ENCODE results near the gene RFNG. TPM values are rescaled to one million over a fixed set of nuclear protein-coding genes. Genes with fewer than 3 reads are reported as not detected.

RFNG gene
- total and polyA plus RNA-seq, 7 donors: 27.1 to 40.7 (median 31.2) TPM

DNA sequence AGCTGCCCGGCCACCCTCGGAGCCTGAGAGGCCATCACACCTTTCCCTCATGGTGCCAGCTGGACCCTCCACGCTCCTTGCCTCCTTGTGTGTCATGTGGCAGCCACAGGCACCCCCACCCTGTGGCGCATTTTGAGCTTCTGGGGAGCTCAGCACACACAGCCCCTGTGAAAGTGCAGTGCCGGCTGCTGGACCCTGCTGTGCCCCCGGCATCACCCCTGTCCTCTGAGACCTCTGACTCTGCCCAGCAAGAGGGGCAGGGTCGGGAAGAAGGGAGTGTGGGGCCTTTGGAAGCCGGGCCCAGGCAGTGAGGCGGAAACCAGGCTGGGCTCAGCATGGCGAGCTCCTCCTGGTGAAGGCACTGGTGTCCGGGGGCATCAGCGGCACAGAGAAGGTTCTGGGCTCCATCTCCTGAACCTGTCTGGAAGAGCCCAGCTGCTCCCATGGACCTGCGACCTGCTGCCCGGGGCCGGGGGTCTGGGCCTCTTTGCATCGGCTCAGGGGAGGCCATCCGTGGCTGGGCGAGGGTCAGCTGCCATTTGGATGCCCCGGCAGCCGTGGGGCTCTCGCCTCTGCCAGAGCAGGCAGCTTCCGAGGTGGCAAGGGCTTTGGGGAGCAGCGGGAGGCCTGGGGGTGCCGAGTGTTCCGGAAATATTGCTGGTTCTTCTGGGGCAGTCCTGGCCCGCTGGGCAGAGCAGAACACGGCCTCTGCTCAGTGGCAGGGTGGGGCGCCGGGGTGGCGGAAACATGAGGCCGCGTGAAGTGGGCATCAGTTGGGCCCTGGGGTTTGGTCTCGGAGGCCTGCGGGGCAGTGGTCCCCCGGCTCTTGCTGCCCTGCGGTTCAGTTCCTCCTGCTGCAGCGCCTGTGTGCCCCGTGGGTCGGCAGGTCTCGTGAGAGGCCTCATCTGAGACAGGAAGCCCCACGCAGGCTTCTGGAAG lies 46.8 kb downstream of the RFNG start:
- intact Hi-C loops (cut with DNase I): loop anchor here (5.0 kb wide), 2 partner anchors 37 to 42 kb away; partner anchors contain the start of gene NOTUM (in 1 of the 2)
- Histone ChIP-seq H3K9me3 (no peaks in the 10 kb centered on the region), H3K4me3 (no peak overlapping the region), H3K36me3 (ENCODE audit: insufficient read depth in 1 of 2, low read depth in 1 of 2) (peaks cover 0 to 7% of the 10 kb centered on the region in 2 donors), H3K27ac (no peak overlapping the region), H3K27me3 (ENCODE audit: insufficient read depth in 3 of 3, low read length in 2 of 3) (no peaks in the 10 kb centered on the region), H3K4me1 (peaks cover 51% of the 10 kb centered on the region)
- ATAC-seq (no peak), DNase-seq (no peak)
- TF ChIP-seq, protein P1, sequence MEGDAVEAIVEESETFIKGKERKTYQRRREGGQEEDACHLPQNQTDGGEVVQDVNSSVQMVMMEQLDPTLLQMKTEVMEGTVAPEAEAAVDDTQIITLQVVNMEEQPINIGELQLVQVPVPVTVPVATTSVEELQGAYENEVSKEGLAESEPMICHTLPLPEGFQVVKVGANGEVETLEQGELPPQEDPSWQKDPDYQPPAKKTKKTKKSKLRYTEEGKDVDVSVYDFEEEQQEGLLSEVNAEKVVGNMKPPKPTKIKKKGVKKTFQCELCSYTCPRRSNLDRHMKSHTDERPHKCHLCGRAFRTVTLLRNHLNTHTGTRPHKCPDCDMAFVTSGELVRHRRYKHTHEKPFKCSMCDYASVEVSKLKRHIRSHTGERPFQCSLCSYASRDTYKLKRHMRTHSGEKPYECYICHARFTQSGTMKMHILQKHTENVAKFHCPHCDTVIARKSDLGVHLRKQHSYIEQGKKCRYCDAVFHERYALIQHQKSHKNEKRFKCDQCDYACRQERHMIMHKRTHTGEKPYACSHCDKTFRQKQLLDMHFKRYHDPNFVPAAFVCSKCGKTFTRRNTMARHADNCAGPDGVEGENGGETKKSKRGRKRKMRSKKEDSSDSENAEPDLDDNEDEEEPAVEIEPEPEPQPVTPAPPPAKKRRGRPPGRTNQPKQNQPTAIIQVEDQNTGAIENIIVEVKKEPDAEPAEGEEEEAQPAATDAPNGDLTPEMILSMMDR (IDR thresholded peaks at IDR 0.05): no peak
- 91 to 93% (median 92%) methylated on average over 37 to 41 of the region's 41 CpGs for WGBS, 3 donors

DNA sequence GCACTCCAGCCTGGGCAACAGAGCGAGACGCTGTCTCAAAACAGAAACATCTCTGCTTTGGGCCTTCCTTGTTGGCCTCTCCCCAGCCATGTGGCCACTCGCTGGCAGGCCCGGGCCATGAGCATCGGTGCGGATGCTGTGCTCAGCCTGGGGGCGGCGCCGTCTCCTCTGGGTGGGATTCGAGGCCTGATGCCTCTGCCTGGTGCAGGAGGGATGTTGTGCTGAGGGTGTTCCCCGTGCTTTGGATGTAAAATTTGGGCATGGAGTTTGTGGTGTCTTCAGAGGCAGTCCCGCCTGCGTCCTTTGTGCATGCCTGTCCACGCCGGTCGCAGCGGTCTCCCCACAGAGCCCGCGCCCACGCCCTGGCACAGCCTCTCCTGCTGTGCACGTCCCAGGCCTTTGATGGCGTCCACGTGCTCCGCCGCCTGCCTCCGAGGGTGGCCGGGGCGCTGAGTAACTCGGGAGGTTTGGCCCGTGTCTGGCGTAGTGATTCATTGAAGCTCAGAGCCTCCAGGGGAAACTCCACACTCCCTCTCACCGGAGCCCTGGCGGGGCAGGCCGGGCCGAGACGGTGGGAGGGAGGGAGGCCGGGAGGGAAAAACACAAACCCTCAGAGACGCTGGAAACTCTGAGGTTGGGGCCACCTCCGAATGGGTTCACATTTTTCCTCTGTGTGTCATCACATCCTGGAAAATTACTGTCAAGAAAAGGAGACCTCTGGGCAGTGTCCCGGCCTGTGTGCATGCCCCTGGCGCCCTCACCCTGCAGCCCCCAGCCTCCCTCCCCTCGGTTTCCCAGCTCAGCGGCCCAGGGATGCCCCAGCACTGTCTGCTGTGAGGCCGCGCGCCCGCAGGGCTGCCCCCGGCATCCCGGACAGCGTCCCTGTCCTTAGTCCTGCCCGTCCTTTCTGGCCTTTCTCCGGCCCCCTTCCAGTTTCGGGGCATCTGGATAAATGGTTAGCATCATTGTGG lies 47.9 kb downstream of the RFNG start:
- 41 to 57% (median 47%) methylated on average over 51 to 53 of the region's 53 CpGs for WGBS, 3 donors
- peak; percentile 88 to 89 for DNase-seq
- intact Hi-C loops (cut with DNase I): loop anchor here (5.0 kb wide), 2 partner anchors 36 to 41 kb away; partner anchors contain the start of gene NOTUM (in 1 of the 2)
- Histone ChIP-seq H3K36me3 (ENCODE audit: insufficient read depth in 1 of 2, low read depth in 1 of 2) (no peaks in the 10 kb centered on the region), H3K4me3 (no peak overlapping the region), H3K27me3 (ENCODE audit: insufficient read depth in 3 of 3, low read length in 2 of 3) (no peaks in the 10 kb centered on the region), H3K9me3 (no peaks in the 10 kb centered on the region), H3K27ac (peak overlapping the region; percentile 58), H3K4me1 (peaks cover 61% of the 10 kb centered on the region)
- peak; percentile 72 to 85 (median 78) for ATAC-seq
- TF ChIP-seq, protein P1 (IDR thresholded peaks at IDR 0.05): no peak

DNA sequence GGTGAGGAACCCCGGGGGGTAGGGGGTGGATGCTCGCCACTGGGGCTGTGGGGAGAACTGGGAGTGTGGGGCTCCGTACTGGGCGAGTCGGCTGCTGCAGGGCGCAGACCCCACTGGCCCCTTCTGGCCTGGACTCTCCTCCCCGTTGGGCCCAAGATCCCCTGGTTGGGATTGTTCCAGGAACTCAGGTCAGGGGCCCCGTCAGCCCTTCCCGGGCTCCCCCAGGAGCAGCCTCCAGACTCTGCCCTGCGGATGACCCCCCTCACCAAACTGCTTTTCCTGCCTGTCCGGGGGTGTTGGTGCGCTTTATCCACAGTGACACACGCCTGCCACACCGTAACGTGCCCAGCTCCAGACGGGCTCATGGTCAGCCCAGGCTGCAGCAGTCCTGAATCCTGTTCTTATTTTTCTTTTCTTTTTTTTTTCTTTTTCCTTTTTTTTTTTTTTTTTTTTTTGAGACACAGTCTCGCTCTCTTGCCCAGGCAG lies 50.0 kb downstream of the RFNG start:
- TF ChIP-seq, protein P1 (IDR thresholded peaks at IDR 0.05): no peak
- Histone ChIP-seq H3K36me3 (ENCODE audit: insufficient read depth in 1 of 2, low read depth in 1 of 2) (peaks cover 0 to 5% of the 10 kb centered on the region in 2 donors), H3K27me3 (ENCODE audit: insufficient read depth in 3 of 3, low read length in 2 of 3) (no peaks in the 10 kb centered on the region), H3K9me3 (no peaks in the 10 kb centered on the region), H3K4me1 (peaks cover 68% of the 10 kb centered on the region), H3K27ac (peak overlapping the region; percentile 75), H3K4me3 (no peak overlapping the region)
- ATAC-seq (peak in 3 of 4 donors; percentile 25 to 43 (median 36)), DNase-seq (no peak)
- WGBS, 3 donors: 27 to 46% (median 31%) methylated on average over 17 of the region's 17 CpGs
- intact Hi-C loops (cut with DNase I): loop anchor here (5.0 kb wide), 2 partner anchors 34 to 39 kb away; partner anchors contain the start of gene NOTUM (in 1 of the 2)

DNA sequence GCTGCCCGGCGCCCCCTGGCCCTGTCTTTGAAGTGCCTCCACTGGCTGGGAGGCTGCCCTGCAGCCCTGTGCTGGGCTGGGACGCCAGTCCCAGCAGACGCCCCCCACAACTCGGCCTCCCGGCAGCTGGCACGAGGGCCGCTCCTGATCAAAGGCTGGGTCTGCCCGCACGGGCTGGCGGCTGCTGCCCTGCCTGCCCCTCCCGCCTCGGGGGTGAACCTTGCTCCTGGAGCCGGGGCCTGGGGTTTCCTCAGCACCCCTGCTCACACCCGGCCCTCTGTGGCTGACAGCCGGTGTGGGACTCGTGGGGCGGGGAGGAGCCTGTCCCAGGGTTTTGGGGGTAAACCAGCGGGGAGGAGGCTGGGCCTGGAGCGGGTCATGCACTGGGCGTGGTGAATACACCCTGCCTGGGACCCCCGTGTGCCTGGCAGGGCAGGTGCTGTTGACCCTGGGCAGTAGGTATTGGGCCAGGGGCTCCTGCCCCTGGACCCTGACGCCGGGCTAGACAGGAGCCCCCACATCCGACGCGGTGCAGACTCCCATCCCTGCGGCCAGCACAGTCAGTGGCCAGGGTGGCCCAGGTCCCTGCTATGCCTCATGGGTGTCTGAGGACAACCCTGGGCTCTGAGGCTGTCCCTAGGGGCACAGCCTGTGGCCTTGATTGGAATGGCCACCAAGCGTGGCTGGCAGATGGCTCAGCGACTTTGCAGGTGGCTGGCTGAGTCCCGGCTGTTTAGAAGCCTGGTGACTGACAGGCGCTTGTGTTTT lies 50.6 kb downstream of the RFNG start:
- peak overlapping the region; percentile 75 for H3K27ac ChIP-seq
- H3K27me3 ChIP-seq (ENCODE audit: insufficient read depth in 3 of 3, low read length in 2 of 3): no peaks in the 10 kb centered on the region
- H3K9me3 ChIP-seq: no peaks in the 10 kb centered on the region
- H3K4me3 ChIP-seq: no peak overlapping the region
- peaks cover 0 to 11% of the 10 kb centered on the region in 2 donors for H3K36me3 ChIP-seq (ENCODE audit: insufficient read depth in 1 of 2, low read depth in 1 of 2)
- peak in 1 of 2 donors; percentile 87 for DNase-seq
- ATAC-seq: peak; percentile 72 to 85 (median 77)
- TF ChIP-seq, protein P1 (IDR thresholded peaks at IDR 0.05): no peak
- H3K4me1 ChIP-seq: peaks cover 68% of the 10 kb centered on the region
- WGBS, 3 donors: 36 to 67% (median 52%) methylated on average over 22 to 32 of the region's 32 CpGs
- intact Hi-C loops (cut with DNase I): loop anchor here (5.0 kb wide), 2 partner anchors 34 to 39 kb away; partner anchors contain the start of gene NOTUM (in 1 of the 2)
